Brain microvascular endothelial cell (primary cell): ENCODE data around the gene USP7.
A peak's percentile ranks its signal among the peaks of the same experiment; 100 is the strongest.

Experiments
- DNase-seq: peaks from one replicate; pipeline ENCODE4 v3.0.0-alpha.2; 2020
- H3K27ac ChIP-seq: fragments of 250-450 bp; sonication (Bioruptor Pico); 2 replicates; pipeline ENCODE4 v1.5.1; 2020; ENCODE audit warnings: mild to moderate bottlenecking, moderate library complexity
- H3K27me3 ChIP-seq: fragments of 250-450 bp; sonication (Bioruptor Pico); replicated peaks from 2 replicates; pipeline ENCODE4 v1.5.1; 2020; ENCODE audit warnings: mild to moderate bottlenecking
- H3K36me3 ChIP-seq: fragments of 250-450 bp; sonication (Bioruptor Pico); replicated peaks from 2 replicates; pipeline ENCODE4 v1.5.1; 2020; ENCODE audit warnings: mild to moderate bottlenecking
- H3K4me3 ChIP-seq: 2 replicates; pipeline ENCODE4 v1.5.1; 2011; ENCODE audit warnings: low read depth, mild to moderate bottlenecking, control low read depth, low read length, moderate library complexity
- in situ Hi-C: cut with HindIII; loops from 2 replicates; pipeline ENCODE4 v1.10.0; 2017; ENCODE audit warnings: low sequenced_read_pairs, low pct_ligation_motif_present
- TF ChIP-seq, protein P1 (sequence below): IDR thresholded peaks from 2 replicates; pipeline ENCODE4 v1.5.1; 2011; ENCODE audit warnings: low read depth, mild to moderate bottlenecking, moderate library complexity, low read length, control low read depth, inconsistent platforms; ENCODE audit errors: missing control alignments

The USP7 gene

DNA sequence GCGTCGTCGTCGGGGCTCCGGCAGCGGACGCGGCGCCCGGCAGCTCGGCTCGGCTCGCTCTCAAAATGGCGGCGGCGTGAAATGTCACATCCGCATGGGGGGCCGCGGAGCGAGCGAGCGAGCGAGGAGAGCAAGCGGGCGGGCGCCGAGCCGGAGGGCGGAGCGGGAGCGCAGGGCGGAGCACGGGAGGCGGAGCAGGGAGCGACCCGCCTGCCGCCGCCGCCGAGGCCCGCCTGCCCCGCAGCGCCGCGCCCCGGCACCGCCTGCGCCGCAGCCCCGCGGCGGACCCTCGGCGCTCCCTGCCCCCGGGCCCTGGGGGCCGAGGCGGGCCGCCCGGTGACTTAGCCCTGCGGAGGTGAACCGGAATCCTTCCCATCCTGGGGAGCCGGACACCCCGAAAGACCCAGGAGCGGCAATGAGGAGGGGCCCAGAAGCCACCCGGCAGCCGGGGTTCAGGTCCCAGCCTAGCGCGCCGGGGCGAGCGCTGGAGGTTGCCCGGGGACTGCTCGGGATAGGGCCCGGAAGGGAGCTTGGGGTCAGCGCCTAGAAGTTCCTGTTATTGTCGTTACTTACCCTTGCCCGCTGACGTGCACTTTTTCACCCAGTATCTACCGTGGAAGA, at the start of gene USP7:
TSS of gene USP7 (minus strand) at position 86 of the 621 bp plus-strand sequence. CDS start 621 bp downstream, outside the sequence.
- H3K36me3 ChIP-seq: no peaks in the 10 kb centered on the region
- DNase-seq: peak; percentile 66
- H3K4me3 ChIP-seq: peak within 1 kb of the TSS; percentile 76
- no peaks in the 10 kb centered on the region for H3K27me3 ChIP-seq
- in situ Hi-C loops: no loop called here
- TF ChIP-seq, protein P1, sequence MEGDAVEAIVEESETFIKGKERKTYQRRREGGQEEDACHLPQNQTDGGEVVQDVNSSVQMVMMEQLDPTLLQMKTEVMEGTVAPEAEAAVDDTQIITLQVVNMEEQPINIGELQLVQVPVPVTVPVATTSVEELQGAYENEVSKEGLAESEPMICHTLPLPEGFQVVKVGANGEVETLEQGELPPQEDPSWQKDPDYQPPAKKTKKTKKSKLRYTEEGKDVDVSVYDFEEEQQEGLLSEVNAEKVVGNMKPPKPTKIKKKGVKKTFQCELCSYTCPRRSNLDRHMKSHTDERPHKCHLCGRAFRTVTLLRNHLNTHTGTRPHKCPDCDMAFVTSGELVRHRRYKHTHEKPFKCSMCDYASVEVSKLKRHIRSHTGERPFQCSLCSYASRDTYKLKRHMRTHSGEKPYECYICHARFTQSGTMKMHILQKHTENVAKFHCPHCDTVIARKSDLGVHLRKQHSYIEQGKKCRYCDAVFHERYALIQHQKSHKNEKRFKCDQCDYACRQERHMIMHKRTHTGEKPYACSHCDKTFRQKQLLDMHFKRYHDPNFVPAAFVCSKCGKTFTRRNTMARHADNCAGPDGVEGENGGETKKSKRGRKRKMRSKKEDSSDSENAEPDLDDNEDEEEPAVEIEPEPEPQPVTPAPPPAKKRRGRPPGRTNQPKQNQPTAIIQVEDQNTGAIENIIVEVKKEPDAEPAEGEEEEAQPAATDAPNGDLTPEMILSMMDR: no peak
- H3K27ac ChIP-seq: peak within 1 kb of the TSS; percentile 56

DNA sequence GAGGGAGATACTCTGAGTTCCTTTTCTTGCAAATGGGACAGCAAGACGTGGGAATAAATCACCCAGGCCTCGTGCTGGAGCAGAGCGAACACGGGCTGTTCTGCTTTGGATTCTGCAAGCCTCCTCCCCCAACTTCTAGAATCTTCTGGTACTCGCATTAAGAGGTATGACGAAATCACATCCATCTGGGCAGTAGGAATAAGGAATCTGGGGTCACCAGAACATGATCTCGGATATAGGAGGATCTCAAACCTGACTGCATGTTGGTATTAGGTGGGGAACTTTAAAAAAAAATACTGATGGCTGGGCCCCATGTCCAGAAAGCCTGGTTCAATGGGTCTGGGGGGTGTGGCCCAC, 49.8 kb upstream of the USP7 start:
- Histone ChIP-seq H3K27ac (no peak overlapping the region), H3K27me3 (no peaks in the 10 kb centered on the region), H3K36me3 (no peaks in the 10 kb centered on the region), H3K4me3 (no peak overlapping the region)
- in situ Hi-C loops: no loop called here
- TF ChIP-seq, protein P1: no peak
- DNase-seq: no peak

DNA sequence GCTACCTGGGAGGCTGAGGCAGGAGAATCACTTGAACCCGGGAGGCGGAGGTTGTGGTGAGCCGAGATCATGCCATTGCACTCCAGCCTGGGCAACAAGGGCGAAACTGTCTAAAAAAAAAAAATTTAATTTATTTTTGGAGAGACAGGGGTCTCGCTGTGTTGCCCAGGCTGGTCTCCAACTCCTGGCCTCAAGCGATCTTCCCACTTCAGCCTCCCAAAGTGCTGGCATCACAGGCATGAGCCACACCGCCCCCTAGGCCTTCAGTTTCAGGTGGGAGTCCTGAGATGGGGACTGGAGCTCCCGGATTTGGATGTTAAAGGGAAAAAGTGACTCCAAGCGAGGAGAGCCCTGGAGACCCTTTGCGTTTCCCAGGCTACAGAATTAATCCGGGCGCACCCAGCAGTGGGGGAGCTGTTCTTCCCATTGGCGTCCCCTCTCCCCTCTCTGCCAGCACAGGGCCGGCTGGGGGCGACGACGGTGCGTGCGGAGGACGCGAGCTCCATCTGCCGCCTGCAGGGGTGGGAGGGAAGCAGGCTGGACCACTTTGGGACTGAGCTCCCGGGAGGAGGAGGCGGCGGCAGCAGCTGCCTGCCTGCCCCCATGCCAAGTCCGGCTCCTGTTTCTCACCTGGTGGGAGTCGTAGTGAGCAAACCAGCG, 49.3 kb upstream of the USP7 start:
- H3K4me3 ChIP-seq: no peak overlapping the region
- H3K27me3 ChIP-seq: no peaks in the 10 kb centered on the region
- no peak overlapping the region for H3K27ac ChIP-seq
- in situ Hi-C loops: no loop called here
- DNase-seq: no peak
- no peaks in the 10 kb centered on the region for H3K36me3 ChIP-seq
- TF ChIP-seq, protein P1: peak; percentile 54

DNA sequence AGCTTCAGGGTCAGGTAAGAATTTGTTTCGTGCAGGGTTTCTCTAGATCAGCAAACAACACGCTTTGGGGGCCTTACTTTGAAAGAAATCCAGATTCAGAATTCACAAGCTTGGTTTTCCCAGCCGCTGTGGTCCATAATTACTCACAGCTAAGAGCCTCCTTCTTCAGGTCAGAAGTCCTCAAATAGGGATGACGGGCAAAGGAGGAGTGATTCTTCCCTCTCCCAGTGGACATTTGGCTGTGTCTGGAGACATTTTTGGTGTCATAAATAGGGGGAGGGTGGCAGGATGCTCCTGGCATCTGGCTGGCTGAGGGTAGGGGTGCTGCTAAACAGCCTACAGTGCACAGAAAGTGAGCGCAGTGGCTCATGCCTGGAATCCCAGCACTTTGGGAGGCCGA, 48.6 kb upstream of the USP7 start:
- TF ChIP-seq, protein P1: no peak
- Histone ChIP-seq H3K27ac (no peak overlapping the region), H3K4me3 (no peak overlapping the region), H3K27me3 (no peaks in the 10 kb centered on the region), H3K36me3 (no peaks in the 10 kb centered on the region)
- in situ Hi-C loops: no loop called here
- DNase-seq: no peak

DNA sequence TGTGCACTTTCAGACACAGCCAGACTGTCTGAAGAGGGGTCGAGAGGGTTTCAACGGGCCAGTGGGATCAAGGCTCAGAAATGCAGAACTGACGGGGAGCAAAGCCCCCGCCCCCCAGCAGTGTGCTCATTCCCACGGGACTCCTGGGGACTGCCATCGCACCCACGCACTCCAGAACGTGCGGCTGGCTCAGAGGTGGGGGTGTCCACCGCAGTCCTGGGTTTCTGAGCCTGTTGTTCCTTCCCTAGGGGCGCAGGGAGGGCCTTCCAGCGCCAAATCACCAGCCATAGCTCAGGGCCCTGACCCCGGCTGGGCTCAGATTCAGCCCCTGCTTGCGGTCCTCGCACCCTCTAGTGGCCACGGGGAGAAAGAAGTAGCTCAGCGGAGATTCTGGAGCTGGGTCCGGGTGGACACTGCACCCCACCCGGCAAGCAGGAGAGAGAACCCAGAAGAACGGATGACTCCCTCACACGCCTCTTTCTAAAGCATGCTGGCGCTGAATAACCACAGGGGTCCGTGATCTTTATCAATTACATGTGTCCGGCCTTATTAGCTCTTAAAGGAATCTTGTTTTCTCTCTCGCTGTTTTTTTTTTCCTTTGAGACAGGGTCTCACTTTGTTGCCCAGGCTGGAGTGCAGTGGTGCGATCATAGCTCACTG, 45.0 kb upstream of the USP7 start:
- in situ Hi-C loops: no loop called here
- Histone ChIP-seq H3K36me3 (no peaks in the 10 kb centered on the region), H3K4me3 (peak overlapping the region; percentile 20), H3K27me3 (no peaks in the 10 kb centered on the region), H3K27ac (no peak overlapping the region)
- peak; percentile 48 for DNase-seq
- TF ChIP-seq, protein P1: peak; percentile 95
